Measurements from ENCODE around the gene DPH2.

DNA sequence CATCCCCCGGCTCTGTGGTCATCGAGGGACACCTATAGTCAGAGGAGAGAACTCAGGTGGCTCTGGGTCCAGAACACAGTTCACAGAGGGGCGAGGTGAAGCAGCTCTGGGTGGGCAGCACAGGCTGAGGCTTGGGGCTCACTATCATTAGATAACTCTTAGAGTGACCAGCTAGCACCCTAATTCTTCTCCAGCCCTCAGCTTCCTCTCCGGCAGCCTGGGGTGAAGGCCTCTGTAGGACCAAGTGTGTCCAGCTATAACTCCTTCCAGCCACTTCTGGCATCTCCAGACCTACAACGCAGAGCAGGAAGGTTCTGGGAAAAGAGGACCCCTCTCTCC, 34.9 kb upstream of the DPH2 start:
- TF ChIP-seq, protein P1, sequence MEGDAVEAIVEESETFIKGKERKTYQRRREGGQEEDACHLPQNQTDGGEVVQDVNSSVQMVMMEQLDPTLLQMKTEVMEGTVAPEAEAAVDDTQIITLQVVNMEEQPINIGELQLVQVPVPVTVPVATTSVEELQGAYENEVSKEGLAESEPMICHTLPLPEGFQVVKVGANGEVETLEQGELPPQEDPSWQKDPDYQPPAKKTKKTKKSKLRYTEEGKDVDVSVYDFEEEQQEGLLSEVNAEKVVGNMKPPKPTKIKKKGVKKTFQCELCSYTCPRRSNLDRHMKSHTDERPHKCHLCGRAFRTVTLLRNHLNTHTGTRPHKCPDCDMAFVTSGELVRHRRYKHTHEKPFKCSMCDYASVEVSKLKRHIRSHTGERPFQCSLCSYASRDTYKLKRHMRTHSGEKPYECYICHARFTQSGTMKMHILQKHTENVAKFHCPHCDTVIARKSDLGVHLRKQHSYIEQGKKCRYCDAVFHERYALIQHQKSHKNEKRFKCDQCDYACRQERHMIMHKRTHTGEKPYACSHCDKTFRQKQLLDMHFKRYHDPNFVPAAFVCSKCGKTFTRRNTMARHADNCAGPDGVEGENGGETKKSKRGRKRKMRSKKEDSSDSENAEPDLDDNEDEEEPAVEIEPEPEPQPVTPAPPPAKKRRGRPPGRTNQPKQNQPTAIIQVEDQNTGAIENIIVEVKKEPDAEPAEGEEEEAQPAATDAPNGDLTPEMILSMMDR (IDR thresholded peaks at IDR 0.05; ENCODE audit: borderline replicate concordance, extremely low read depth, low read length, poor library complexity, severe bottlenecking) = no peak
- TF ChIP-seq EZH2 (IDR thresholded peaks at IDR 0.05; ENCODE audit: borderline replicate concordance, low read depth, low read length, severe bottlenecking) = no peak

Measured in DND-41 (cell line).